Activated CD4-positive, alpha-beta T cell treated with anti-CD3 and anti-CD28 coated beads for 36 hours (primary cell): Measurements from ENCODE around the gene OGA. TPM values are rescaled to one million over a fixed set of nuclear protein-coding genes. Genes with fewer than 3 reads are reported as not detected.

ENCODE experiments used
- ATAC-seq: fragments of 200-7000 bp; cut with Tn5 transposase; one replicate; pipeline ENCODE4 v1.10.0; 2021; ENCODE audit warnings: mild to moderate bottlenecking, moderate library complexity
- CTCF ChIA-PET: fragments of 350-600 bp; sonication (Branson Sonifier 250); formaldehyde crosslinking; loops from one replicate; lab custom pipeline; 2021; ENCODE audit warnings: antibody characterized with exemption; lab: Charles Lee
- POLR2A ChIA-PET: fragments of 350-600 bp; sonication (Branson Sonifier 250); formaldehyde crosslinking; loops from one replicate; lab custom pipeline; 2021; ENCODE audit warnings: antibody characterized with exemption, inconsistent platforms; lab: Charles Lee
- DNase-seq: peaks from one replicate; pipeline ENCODE4 v3.0.0-alpha.2; 2020
- H3K27ac Mint-ChIP-seq: one replicate; pipeline ENCODE4 v1.8.0; 2021; ENCODE audit warnings: mixed read lengths
- H3K27me3 Mint-ChIP-seq: one replicate; pipeline ENCODE4 v1.8.0; 2021; ENCODE audit warnings: mixed read lengths
- H3K36me3 Mint-ChIP-seq: one replicate; pipeline ENCODE4 v1.8.0; 2021; ENCODE audit warnings: low read depth, mixed read lengths
- H3K4me1 Mint-ChIP-seq: one replicate; pipeline ENCODE4 v1.8.0; 2021; ENCODE audit warnings: mixed read lengths
- H3K4me3 Mint-ChIP-seq: one replicate; pipeline ENCODE4 v1.8.0; 2021; ENCODE audit warnings: mild to moderate bottlenecking, moderate library complexity, mixed read lengths
- H3K9me3 Mint-ChIP-seq: one replicate; pipeline ENCODE4 v1.8.0; 2021; ENCODE audit warnings: low read depth, mixed read lengths
- intact Hi-C, 2 experiments: fragments of 100-400 bp; cut with DNase I in 1 of 2; cut with micrococcal nuclease in 1 of 2; formaldehyde crosslinking; loops; one replicate each; pipeline versions ENCODE4 v1.14.2 to v1.15.1; 2022 to 2024; cut with DNase I, micrococcal nuclease
- total RNA-seq, 2 experiments: library from RNA; stranded (reverse); gene quantifications; one replicate each; pipeline ENCODE4 v1.2.3, GENCODE V29; 2021

The OGA gene
- total RNA-seq, 2 experiments from 2014 or later: 113 to 124 TPM

- ChIA-PET POLR2A (no interaction called here), CTCF (interaction anchor here (0.6 to 0.7 kb wide), 3 partner anchors 16 to 244 kb away, joined by 3 read pairs; no protein-coding TSS in a partner anchor)
- DNase-seq (no peak), ATAC-seq (no peak)
- H3K4me3 Mint-ChIP-seq: no peak overlapping the region
- intact Hi-C loops: loop anchor here in 1 of 2 experiments (10.0 kb wide), 2 partner anchors 265 to 565 kb away; no protein-coding TSS in a partner anchor
- H3K4me1 Mint-ChIP-seq: no peaks in the 10 kb centered on the region
- H3K9me3 Mint-ChIP-seq: no peaks in the 10 kb centered on the region
- no peak overlapping the region for H3K27ac Mint-ChIP-seq
- no peaks in the 10 kb centered on the region for H3K36me3 Mint-ChIP-seq
- peaks cover 4% of the 10 kb centered on the region for H3K27me3 Mint-ChIP-seq
These were observed 58.7 kb downstream of the OGA start for GRCh38 chr10:101759309-101760247.

GRCh38 chr10:101758858-101759257 lies 59.4 kb downstream of the OGA start:
- no peaks in the 10 kb centered on the region for H3K4me1 Mint-ChIP-seq
- H3K4me3 Mint-ChIP-seq: no peak overlapping the region
- CTCF ChIA-PET: no interaction called here
- H3K9me3 Mint-ChIP-seq: no peaks in the 10 kb centered on the region
- H3K27ac Mint-ChIP-seq: no peak overlapping the region
- POLR2A ChIA-PET: no interaction called here
- intact Hi-C loops: loop anchor here in 1 of 2 experiments (10.0 kb wide), 2 partner anchors 264 to 564 kb away; no protein-coding TSS in a partner anchor
- no peaks in the 10 kb centered on the region for H3K36me3 Mint-ChIP-seq
- H3K27me3 Mint-ChIP-seq: peaks cover 5% of the 10 kb centered on the region
- DNase-seq (no peak), ATAC-seq (no peak)

GRCh38 chr10:101752241-101752640 lies 66.0 kb downstream of the OGA start:
- POLR2A ChIA-PET: no interaction called here
- H3K27ac Mint-ChIP-seq: no peak overlapping the region
- H3K27me3 Mint-ChIP-seq: peaks cover 6% of the 10 kb centered on the region
- CTCF ChIA-PET: interaction anchor here (0.9 to 2.0 kb wide), 3 partner anchors 8 to 29 kb away, joined by 3 to 4 read pairs (median 3); no protein-coding TSS in a partner anchor
- no peak for ATAC-seq
- H3K9me3 Mint-ChIP-seq: no peaks in the 10 kb centered on the region
- intact Hi-C loops: loop anchor here in 1 of 2 experiments (10.0 kb wide), 2 partner anchors 257 to 557 kb away; no protein-coding TSS in a partner anchor
- H3K4me3 Mint-ChIP-seq: no peak overlapping the region
- no peaks in the 10 kb centered on the region for H3K36me3 Mint-ChIP-seq
- DNase-seq: no peak
- H3K4me1 Mint-ChIP-seq: no peaks in the 10 kb centered on the region

GRCh38 chr10:101749047-101750016 lies 68.9 kb downstream of the OGA start:
- intact Hi-C loops: loop anchor here in 1 of 2 experiments (10.0 kb wide), 2 partner anchors 255 to 555 kb away; no protein-coding TSS in a partner anchor
- no peak for DNase-seq
- H3K4me3 Mint-ChIP-seq: no peak overlapping the region
- H3K36me3 Mint-ChIP-seq: no peaks in the 10 kb centered on the region
- POLR2A ChIA-PET: no interaction called here
- peaks cover 6% of the 10 kb centered on the region for H3K27me3 Mint-ChIP-seq
- H3K4me1 Mint-ChIP-seq: no peaks in the 10 kb centered on the region
- CTCF ChIA-PET: interaction anchor here (0.6 kb wide), 1 partner anchor 9 kb away, joined by 3 read pairs; no protein-coding TSS in a partner anchor
- no peak for ATAC-seq
- H3K9me3 Mint-ChIP-seq: no peaks in the 10 kb centered on the region
- H3K27ac Mint-ChIP-seq: no peak overlapping the region

GRCh38 chr10:101748496-101748895 lies 69.7 kb downstream of the OGA start:
- DNase-seq: no peak
- ATAC-seq: no peak
- peaks cover 5% of the 10 kb centered on the region for H3K27me3 Mint-ChIP-seq

GRCh38 chr10:101745074-101745696 lies 73.1 kb downstream of the OGA start:
- Mint-ChIP-seq H3K36me3 (no peaks in the 10 kb centered on the region), H3K4me1 (no peaks in the 10 kb centered on the region), H3K27me3 (peaks cover 10% of the 10 kb centered on the region), H3K27ac (no peak overlapping the region), H3K9me3 (no peaks in the 10 kb centered on the region), H3K4me3 (no peak overlapping the region)
- ChIA-PET POLR2A (no interaction called here), CTCF (interaction anchor here (0.7 to 1.1 kb wide), 2 partner anchors 12 to 33 kb away, joined by 3 read pairs; no protein-coding TSS in a partner anchor)
- ATAC-seq (no peak), DNase-seq (no peak)
- intact Hi-C loops: no loop called here

More at GRCh38 chr10:101748496-101748895, 69.7 kb downstream of the OGA start:
- POLR2A ChIA-PET: no interaction called here
- H3K36me3 Mint-ChIP-seq: no peaks in the 10 kb centered on the region
- no peaks in the 10 kb centered on the region for H3K9me3 Mint-ChIP-seq
- intact Hi-C loops: no loop called here
- no peak overlapping the region for H3K4me3 Mint-ChIP-seq
- no peaks in the 10 kb centered on the region for H3K4me1 Mint-ChIP-seq
- H3K27ac Mint-ChIP-seq: no peak overlapping the region
- CTCF ChIA-PET: no interaction called here

GRCh38 chr10:101744267-101744666 lies 74.0 kb downstream of the OGA start:
- no peaks in the 10 kb centered on the region for H3K36me3 Mint-ChIP-seq
- POLR2A ChIA-PET: no interaction called here
- no peak overlapping the region for H3K4me3 Mint-ChIP-seq
- no peak overlapping the region for H3K27ac Mint-ChIP-seq
- H3K4me1 Mint-ChIP-seq: no peaks in the 10 kb centered on the region
- peaks cover 11% of the 10 kb centered on the region for H3K27me3 Mint-ChIP-seq
- no peaks in the 10 kb centered on the region for H3K9me3 Mint-ChIP-seq
- CTCF ChIA-PET: interaction anchor here (1.2 kb wide), 1 partner anchor 8 kb away, joined by 3 read pairs; no protein-coding TSS in a partner anchor
- ATAC-seq (no peak), DNase-seq (no peak)
- intact Hi-C loops: no loop called here

GRCh38 chr10:101741938-101742337 lies 76.3 kb downstream of the OGA start:
- no peak for DNase-seq
- ChIA-PET POLR2A (no interaction called here), CTCF (no interaction called here)
- no peak for ATAC-seq
- H3K27me3 Mint-ChIP-seq: peaks cover 11% of the 10 kb centered on the region
- no peaks in the 10 kb centered on the region for H3K36me3 Mint-ChIP-seq
- H3K27ac Mint-ChIP-seq: no peak overlapping the region
- H3K9me3 Mint-ChIP-seq: no peaks in the 10 kb centered on the region
- H3K4me1 Mint-ChIP-seq: no peaks in the 10 kb centered on the region
- intact Hi-C loops: no loop called here
- no peak overlapping the region for H3K4me3 Mint-ChIP-seq

GRCh38 chr10:101736666-101737065 lies 81.6 kb downstream of the OGA start:
- Mint-ChIP-seq H3K4me3 (no peak overlapping the region), H3K9me3 (no peaks in the 10 kb centered on the region), H3K4me1 (no peaks in the 10 kb centered on the region), H3K27ac (no peak overlapping the region), H3K27me3 (peaks cover 19% of the 10 kb centered on the region), H3K36me3 (no peaks in the 10 kb centered on the region)
- no peak for ATAC-seq
- CTCF ChIA-PET: no interaction called here
- intact Hi-C loops: loop anchor here in 1 of 2 experiments (2.0 kb wide), 1 partner anchor 20 kb away; no protein-coding TSS in a partner anchor
- POLR2A ChIA-PET: no interaction called here
- DNase-seq: no peak
